ENCODE results near the gene MCUB. TPM values are rescaled to one million over a fixed set of nuclear protein-coding genes. Genes with fewer than 3 reads are reported as not detected.
A peak's percentile ranks its signal among the peaks of the same experiment; 100 is the strongest.

Gene MCUB
- polyA plus RNA-seq, 1 donor from 2014 or later = 151 TPM

GRCh38 chr4:109729117-109729717 lies 169.2 kb downstream of the MCUB start:
- peaks cover 6% of the 10 kb centered on the region for H3K36me3 Mint-ChIP-seq
- no peaks in the 10 kb centered on the region for H3K9me3 Mint-ChIP-seq
- H3K27me3 Mint-ChIP-seq = peaks cover 4% of the 10 kb centered on the region
- peaks cover 11 to 22% (median 12%) of the 10 kb centered on the region in 3 donors for H3K4me1 Mint-ChIP-seq
- peak overlapping the region; percentile 90 to 97 (median 91) for H3K27ac Mint-ChIP-seq
- H3K4me3 Mint-ChIP-seq = peak overlapping the region; percentile 87 to 96 (median 94)

GRCh38 chr4:109729718-109730618 lies 169.9 kb downstream of the MCUB start, which contains the start of gene PLA2G12A:
Gene PLA2G12A (minus strand): TSS chr4:109730070. CDS start chr4:109729809, 261 bp downstream.
- Mint-ChIP-seq H3K4me3 (peak within 1 kb of the TSS; percentile 87 to 96 (median 94)), H3K27me3 (peaks cover 4% of the 10 kb centered on the region), H3K4me1 (peaks cover 11 to 22% (median 12%) of the 10 kb centered on the region in 3 donors), H3K9me3 (no peaks in the 10 kb centered on the region), H3K36me3 (peaks cover 6% of the 10 kb centered on the region), H3K27ac (peak within 1 kb of the TSS; percentile 90 to 97 (median 91))

GRCh38 chr4:109730619-109731545 lies 170.8 kb downstream of the MCUB start:
- H3K4me1 Mint-ChIP-seq = peaks cover 11 to 20% (median 12%) of the 10 kb centered on the region in 3 donors
- peaks cover 4% of the 10 kb centered on the region for H3K36me3 Mint-ChIP-seq
- H3K4me3 Mint-ChIP-seq = peak overlapping the region; percentile 86 to 95 (median 94)

GRCh38 chr4:109733728-109734127 lies 173.7 kb downstream of the MCUB start:
- H3K4me3 Mint-ChIP-seq = no peak overlapping the region
- H3K4me1 Mint-ChIP-seq = peaks cover 6 to 12% (median 10%) of the 10 kb centered on the region in 3 donors
- no peak overlapping the region for H3K27ac Mint-ChIP-seq
- H3K27me3 Mint-ChIP-seq = peaks cover 4% of the 10 kb centered on the region
- no peaks in the 10 kb centered on the region for H3K9me3 Mint-ChIP-seq
- no peaks in the 10 kb centered on the region for H3K36me3 Mint-ChIP-seq

More at GRCh38 chr4:109730619-109731545, 170.8 kb downstream of the MCUB start:
- Mint-ChIP-seq H3K27ac (peak overlapping the region in 2 of 3 donors; percentile 78 to 91), H3K27me3 (peaks cover 4% of the 10 kb centered on the region), H3K9me3 (no peaks in the 10 kb centered on the region)

GRCh38 chr4:109735566-109736365 lies 175.7 kb downstream of the MCUB start:
- Mint-ChIP-seq H3K27me3 (peaks cover 4% of the 10 kb centered on the region), H3K4me1 (no peaks in the 10 kb centered on the region), H3K36me3 (no peaks in the 10 kb centered on the region), H3K4me3 (no peak overlapping the region), H3K27ac (no peak overlapping the region), H3K9me3 (no peaks in the 10 kb centered on the region)

Other genes starting within 250 kb of the MCUB start
- gene SEC24B, start 126.4 kb upstream of the MCUB start, polyA plus RNA-seq = 16.4 TPM
- 21.8 TPM for gene CASP6, start 143.2 kb downstream of the MCUB start, polyA plus RNA-seq
- gene PLA2G12A, start 169.8 kb downstream of the MCUB start, polyA plus RNA-seq = 32.8 TPM
- gene CFI, start 241.8 kb downstream of the MCUB start, polyA plus RNA-seq = not detected